ENCODE measurements around the gene CLEC20A.

DNA sequence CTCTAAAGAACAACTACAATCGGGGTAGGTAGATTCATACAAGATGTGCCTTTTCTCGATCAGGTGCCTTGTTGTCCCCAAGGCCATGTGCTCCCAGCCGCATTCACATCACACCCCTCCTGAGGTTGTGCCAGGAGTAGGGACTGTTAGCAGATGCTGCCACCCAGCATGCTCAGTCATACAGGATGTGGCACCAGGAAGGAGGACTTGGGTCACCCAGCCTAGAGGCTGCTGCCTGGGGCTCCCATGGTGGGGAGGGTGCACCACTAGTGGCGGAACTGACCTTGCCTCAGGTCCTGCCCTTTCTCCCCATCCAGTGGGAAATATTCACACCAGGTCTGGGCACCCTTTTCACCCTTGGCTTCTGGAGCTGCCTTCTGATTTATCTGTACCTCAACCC is 24.5 kb upstream of the CLEC20A start:
- no peak for TF ChIP-seq CTCF (optimal IDR thresholded peaks at IDR 0.05 in 1 of 3, IDR thresholded peaks at IDR 0.05 in 1 of 3, conservative IDR thresholded peaks at IDR 0.05 in 1 of 3; ENCODE audit: extremely low read depth in 1 of 3, insufficient read depth in 2 of 3, low read length in 3 of 3)
- no peak for TF ChIP-seq EZH2 (IDR thresholded peaks at IDR 0.05; ENCODE audit: low read length)

All from keratinocyte (primary cell).